HCT116 (cell line): ENCODE measurements around the gene CHST12. TPM values are rescaled to one million over a fixed set of nuclear protein-coding genes. Genes with fewer than 3 reads are reported as not detected.

Source experiments
- ATAC-seq: fragments of 200-7000 bp; cut with Tn5 transposase; 2 replicates; pipeline ENCODE4 v1.9.1; 2020; ENCODE audit warnings: mild to moderate bottlenecking, moderate library complexity
- BruUV-seq: library from RNA; stranded (reverse); fragments of 400-500 nt; replicated peaks from 2 replicates; lab custom pipeline; 2021; lab: Mats Ljungman, UMichigan
- CTCF ChIA-PET: fragments of 300-600 bp; sonication (Branson Sonifier 250); formaldehyde crosslinking; loops from one replicate; lab custom pipeline; 2021; ENCODE audit warnings: antibody characterized with exemption; lab: Charles Lee
- POLR2A ChIA-PET: fragments of 300-600, 350-600 bp; sonication (Branson Sonifier 250); formaldehyde crosslinking; loops from one replicate; lab custom pipeline; 2021; ENCODE audit warnings: antibody characterized with exemption; lab: Charles Lee
- RAD21 ChIA-PET, 2 experiments: fragments of 300-600 bp; sonication (Branson Sonifier 250); formaldehyde crosslinking; loops; one replicate each; lab custom pipeline; 2023; ENCODE audit warnings: low total read pairs in 2 of 2; ENCODE audit not compliant: uncharacterized antibody in 2 of 2, unreplicated experiment in 2 of 2, low non-redundant PET in 1 of 2; lab: Charles Lee
- DNase-seq: peaks from one replicate; pipeline ENCODE4 v3.0.0-alpha.2; 2010; ENCODE audit warnings: low read depth, low spot score
- H2AFZ ChIP-seq: fragments of 200-600 bp; shearing (Covaris generic), sonication (generic); 2 replicates; pipeline ENCODE4 v1.6.1; 2017; ENCODE audit warnings: low read depth, mixed run types, mixed read lengths, antibody characterized with exemption, low read length; ENCODE audit not compliant: poor library complexity, severe bottlenecking
- H3K27ac ChIP-seq: 2 replicates; pipeline ENCODE4 v1.5.1; 2012; ENCODE audit warnings: low read depth, low read length
- H3K27me3 ChIP-seq: fragments of 200-600 bp; sonication (generic); 2 replicates; pipeline ENCODE4 v1.6.1; 2016; ENCODE audit warnings: mixed run types, low read length, mixed read lengths; ENCODE audit not compliant: insufficient read depth
- H3K36me3 ChIP-seq, 2 experiments: fragments of 200-500 bp in 1 of 2; fragments of 200-600 bp in 1 of 2; sonication (Bioruptor generic) in 1 of 2; sonication (generic) in 1 of 2; 2 replicates each; pipeline versions ENCODE4 v1.5.1 to v1.6.1; 2014 to 2016; ENCODE audit warnings: low read length in 2 of 2, inconsistent platforms in 1 of 2, mixed read lengths in 1 of 2, mixed run types in 1 of 2; ENCODE audit not compliant: insufficient read depth in 2 of 2, control insufficient read depth in 1 of 2
- H3K4me1 ChIP-seq, 2 experiments: fragments of 200-600 bp in 1 of 2; sonication (generic) in 1 of 2; 2 replicates each; pipeline versions ENCODE4 v1.5.1 to v1.6.1; 2012 to 2017; ENCODE audit warnings: low read length in 2 of 2, inconsistent platforms in 1 of 2, mild to moderate bottlenecking in 1 of 2, mixed read lengths in 1 of 2, mixed run types in 1 of 2, moderate library complexity in 1 of 2; ENCODE audit not compliant: insufficient read depth in 2 of 2, control insufficient read depth in 1 of 2
- H3K4me2 ChIP-seq: fragments of 200-600 bp; sonication (generic); 2 replicates; pipeline ENCODE4 v1.6.1; 2017; ENCODE audit warnings: mixed run types, low read length, mixed read lengths
- H3K4me3 ChIP-seq, 2 experiments: fragments of 200-600 bp in 1 of 2; sonication (generic) in 1 of 2; replicated peaks in 1 of 2; 2 replicates each; pipeline ENCODE4 v1.5.1; 2011 to 2016; ENCODE audit warnings: low read length in 2 of 2, control low read depth in 1 of 2, low read depth in 1 of 2, mild to moderate bottlenecking in 1 of 2, mixed read lengths in 1 of 2, mixed run types in 1 of 2
- H3K79me2 ChIP-seq: fragments of 200-600 bp; sonication (generic); 2 replicates; pipeline ENCODE4 v1.6.1; 2017; ENCODE audit warnings: mild to moderate bottlenecking, mixed run types, low read length, moderate library complexity, mixed read lengths; ENCODE audit not compliant: insufficient read depth
- H3K9ac ChIP-seq: fragments of 200-600 bp; sonication (generic); 2 replicates; pipeline ENCODE4 v1.6.1; 2016; ENCODE audit warnings: low read length, mixed read lengths
- H3K9me2 ChIP-seq: fragments of 200-600 bp; sonication (generic), shearing (Covaris generic); 2 replicates; pipeline ENCODE4 v1.6.1; 2017; ENCODE audit warnings: mixed run types, mild to moderate bottlenecking, moderate library complexity; ENCODE audit not compliant: insufficient read depth
- H3K9me3 ChIP-seq, 2 experiments: fragments of 200-500 bp in 1 of 2; fragments of 200-600 bp in 1 of 2; sonication (Bioruptor generic) in 1 of 2; sonication (generic) in 1 of 2; 2 replicates each; pipeline ENCODE4 v1.6.1; 2014 to 2017; ENCODE audit warnings: low read length in 2 of 2, mixed read lengths in 2 of 2, inconsistent platforms in 1 of 2, low read depth in 1 of 2, mild to moderate bottlenecking in 1 of 2, mixed run types in 1 of 2, moderate library complexity in 1 of 2; ENCODE audit not compliant: control insufficient read depth in 1 of 2, insufficient read depth in 1 of 2
- H4K20me1 ChIP-seq: fragments of 200-600 bp; sonication (generic), shearing (Covaris generic); 2 replicates; pipeline ENCODE4 v1.6.1; 2017; ENCODE audit warnings: mixed run types, mild to moderate bottlenecking, moderate library complexity; ENCODE audit not compliant: insufficient read depth
- CBX3 ChIP-seq: IDR thresholded peaks from 2 replicates; pipeline ENCODE4 v1.6.1; 2012; ENCODE audit warnings: low read depth
- EGR1 ChIP-seq: IDR thresholded peaks from 2 replicates; pipeline ENCODE4 v1.6.1; 2012; ENCODE audit warnings: low read depth
- ELF1 ChIP-seq: IDR thresholded peaks from 2 replicates; pipeline ENCODE4 v1.6.1; 2012; ENCODE audit warnings: low read depth, borderline replicate concordance
- EZH2 ChIP-seq: fragments of 200-600 bp; sonication (generic); IDR thresholded peaks from 2 replicates; pipeline ENCODE4 v1.6.1; 2017; ENCODE audit warnings: antibody characterized with exemption, mixed run types
- EZH2phosphoT487 ChIP-seq: fragments of 200-600 bp; IDR thresholded peaks from 2 replicates; pipeline ENCODE4 v1.6.1; 2018; ENCODE audit warnings: antibody characterized with exemption, borderline replicate concordance
- FOSL1 ChIP-seq: IDR thresholded peaks from 2 replicates; pipeline ENCODE4 v1.6.1; 2012; ENCODE audit warnings: low read depth
- POLR2A ChIP-seq: IDR thresholded peaks from 2 replicates; pipeline ENCODE4 v1.7.0; 2011; ENCODE audit warnings: borderline replicate concordance; ENCODE audit not compliant: insufficient read depth, insufficient read length; ENCODE audit errors: extremely low read depth
- POLR2AphosphoS5 ChIP-seq: IDR thresholded peaks from 2 replicates; pipeline ENCODE4 v1.6.1; 2011; ENCODE audit warnings: mild to moderate bottlenecking, low read depth, low read length, moderate library complexity
- RAD21 ChIP-seq: IDR thresholded peaks from 2 replicates; pipeline ENCODE4 v1.6.1; 2012; ENCODE audit warnings: low read depth, mild to moderate bottlenecking
- SIN3A ChIP-seq: IDR thresholded peaks from 2 replicates; pipeline ENCODE4 v1.6.1; 2012; ENCODE audit warnings: low read depth
- SP1 ChIP-seq: IDR thresholded peaks from 2 replicates; pipeline ENCODE4 v1.6.1; 2012; ENCODE audit warnings: low read depth
- SRF ChIP-seq: IDR thresholded peaks from 2 replicates; pipeline ENCODE4 v1.6.1; 2012; ENCODE audit warnings: low read depth
- TCF7L2 ChIP-seq: IDR thresholded peaks from 2 replicates; pipeline ENCODE4 v1.7.0; 2011; ENCODE audit warnings: borderline replicate concordance, inconsistent platforms; ENCODE audit not compliant: insufficient read depth, insufficient read length; ENCODE audit errors: extremely low read depth
- YY1 ChIP-seq: IDR thresholded peaks from 2 replicates; pipeline ENCODE4 v1.6.1; 2011; ENCODE audit warnings: low read length, low read depth, moderate library complexity, mild to moderate bottlenecking; ENCODE audit not compliant: insufficient replicate concordance; ENCODE audit errors: extremely low read depth
- ZFX ChIP-seq: fragments of 450-650 bp; IDR thresholded peaks from 2 replicates; pipeline ENCODE4 v1.6.1; 2017
- ZNF274 ChIP-seq: fragments of 200-500 bp; sonication (Bioruptor generic); IDR thresholded peaks from 2 replicates; pipeline ENCODE4 v1.6.1; 2014; ENCODE audit warnings: mild to moderate bottlenecking, low read depth, low read length, inconsistent platforms
- intact Hi-C: fragments of 100-400 bp; cut with micrococcal nuclease; formaldehyde crosslinking; loops from 2 replicates; pipeline ENCODE4 v1.10.0; 2022
- total RNA-seq: library from RNA; stranded (reverse); gene quantifications from one replicate; pipeline ENCODE4 v1.2.1, GENCODE V29; 2021; ENCODE audit not compliant: unreplicated experiment
- TF ChIP-seq, protein P1 (sequence below), 3 experiments: fragments of 200-600 bp in 1 of 3; sonication (generic) in 1 of 3; IDR thresholded peaks in 2 of 3; conservative IDR thresholded peaks in 1 of 3; 2 replicates each; pipeline ENCODE4 v1.5.1; 2012 to 2017; ENCODE audit warnings: low read depth in 2 of 3, low read length in 2 of 3, antibody characterized with exemption in 1 of 3, borderline replicate concordance in 1 of 3, control low read depth in 1 of 3, mild to moderate bottlenecking in 1 of 3, mixed read lengths in 1 of 3, mixed run types in 1 of 3, moderate library complexity in 1 of 3; ENCODE audit not compliant: insufficient read depth in 1 of 3
- TF ChIP-seq, protein P2 (sequence below): IDR thresholded peaks from 2 replicates; pipeline ENCODE4 v1.6.1; 2012
- TF ChIP-seq, protein P3 (sequence below): IDR thresholded peaks from 2 replicates; pipeline ENCODE4 v1.6.1; 2011; ENCODE audit warnings: mild to moderate bottlenecking, low read length, moderate library complexity; ENCODE audit not compliant: insufficient replicate concordance; ENCODE audit errors: extremely low read depth
- TF ChIP-seq, protein P4 (sequence below): IDR thresholded peaks from 2 replicates; pipeline ENCODE4 v1.6.1; 2012; ENCODE audit warnings: low read depth

CHST12 gene
- total RNA-seq, 1 experiment from 2014 or later: 14.2 TPM

DNA sequence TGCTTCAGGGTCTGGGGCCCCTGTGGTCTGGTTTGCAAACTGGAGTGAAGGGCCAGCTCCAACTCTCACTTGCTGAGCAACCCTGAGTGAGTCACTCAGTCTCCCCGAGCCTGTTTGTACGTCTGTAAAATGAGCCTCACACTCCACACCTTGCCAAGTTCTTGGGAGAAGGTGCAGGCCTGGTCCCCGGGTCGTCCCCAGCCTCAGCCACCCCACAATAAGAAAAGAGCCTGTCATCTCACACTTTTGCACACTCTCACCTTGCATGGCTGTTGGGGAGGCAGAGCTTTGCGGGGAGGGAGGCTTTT lies 67.6 kb downstream of the CHST12 start:
- ATAC-seq (no peak), DNase-seq (no peak)
- H3K36me3 ChIP-seq: no peaks in the 10 kb centered on the region
- intact Hi-C loops: no loop called here
- no peaks in the 10 kb centered on the region for H3K27me3 ChIP-seq
- ChIA-PET RAD21 (interaction anchor here (0.6 to 1.0 kb wide), 2 partner anchors 20 to 64 kb away, joined by 4 read pairs; no protein-coding TSS in a partner anchor), POLR2A (no interaction called here), CTCF (no interaction called here)
- H3K4me1 ChIP-seq: peaks cover 4 to 15% of the 10 kb centered on the region in 2 experiments; a peak in 2 of 4 replicates
- H3K9me3 ChIP-seq: no peaks in the 10 kb centered on the region
- TF ChIP-seq, protein P1, sequence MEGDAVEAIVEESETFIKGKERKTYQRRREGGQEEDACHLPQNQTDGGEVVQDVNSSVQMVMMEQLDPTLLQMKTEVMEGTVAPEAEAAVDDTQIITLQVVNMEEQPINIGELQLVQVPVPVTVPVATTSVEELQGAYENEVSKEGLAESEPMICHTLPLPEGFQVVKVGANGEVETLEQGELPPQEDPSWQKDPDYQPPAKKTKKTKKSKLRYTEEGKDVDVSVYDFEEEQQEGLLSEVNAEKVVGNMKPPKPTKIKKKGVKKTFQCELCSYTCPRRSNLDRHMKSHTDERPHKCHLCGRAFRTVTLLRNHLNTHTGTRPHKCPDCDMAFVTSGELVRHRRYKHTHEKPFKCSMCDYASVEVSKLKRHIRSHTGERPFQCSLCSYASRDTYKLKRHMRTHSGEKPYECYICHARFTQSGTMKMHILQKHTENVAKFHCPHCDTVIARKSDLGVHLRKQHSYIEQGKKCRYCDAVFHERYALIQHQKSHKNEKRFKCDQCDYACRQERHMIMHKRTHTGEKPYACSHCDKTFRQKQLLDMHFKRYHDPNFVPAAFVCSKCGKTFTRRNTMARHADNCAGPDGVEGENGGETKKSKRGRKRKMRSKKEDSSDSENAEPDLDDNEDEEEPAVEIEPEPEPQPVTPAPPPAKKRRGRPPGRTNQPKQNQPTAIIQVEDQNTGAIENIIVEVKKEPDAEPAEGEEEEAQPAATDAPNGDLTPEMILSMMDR (IDR thresholded peaks at IDR 0.05 in 2 of 3, conservative IDR thresholded peaks at IDR 0.05 in 1 of 3; ENCODE audit: borderline replicate concordance in 1 of 3, insufficient read depth in 1 of 3, low read depth in 2 of 3, low read length in 2 of 3): no peak
- TF ChIP-seq, protein P2, sequence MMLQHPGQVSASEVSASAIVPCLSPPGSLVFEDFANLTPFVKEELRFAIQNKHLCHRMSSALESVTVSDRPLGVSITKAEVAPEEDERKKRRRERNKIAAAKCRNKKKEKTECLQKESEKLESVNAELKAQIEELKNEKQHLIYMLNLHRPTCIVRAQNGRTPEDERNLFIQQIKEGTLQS: no peak
- TF ChIP-seq TCF7L2 (no peak), ZFX (no peak), EGR1 (no peak), ZNF274 (no peak), ELF1 (no peak), POLR2AphosphoS5 (no peak), RAD21 (no peak), EZH2phosphoT487 (no peak), EZH2 (no peak), SIN3A (no peak), SRF (no peak), SP1 (no peak), POLR2A (no peak), YY1 (no peak), CBX3 (no peak), FOSL1 (no peak)
- TF ChIP-seq, protein P3, sequence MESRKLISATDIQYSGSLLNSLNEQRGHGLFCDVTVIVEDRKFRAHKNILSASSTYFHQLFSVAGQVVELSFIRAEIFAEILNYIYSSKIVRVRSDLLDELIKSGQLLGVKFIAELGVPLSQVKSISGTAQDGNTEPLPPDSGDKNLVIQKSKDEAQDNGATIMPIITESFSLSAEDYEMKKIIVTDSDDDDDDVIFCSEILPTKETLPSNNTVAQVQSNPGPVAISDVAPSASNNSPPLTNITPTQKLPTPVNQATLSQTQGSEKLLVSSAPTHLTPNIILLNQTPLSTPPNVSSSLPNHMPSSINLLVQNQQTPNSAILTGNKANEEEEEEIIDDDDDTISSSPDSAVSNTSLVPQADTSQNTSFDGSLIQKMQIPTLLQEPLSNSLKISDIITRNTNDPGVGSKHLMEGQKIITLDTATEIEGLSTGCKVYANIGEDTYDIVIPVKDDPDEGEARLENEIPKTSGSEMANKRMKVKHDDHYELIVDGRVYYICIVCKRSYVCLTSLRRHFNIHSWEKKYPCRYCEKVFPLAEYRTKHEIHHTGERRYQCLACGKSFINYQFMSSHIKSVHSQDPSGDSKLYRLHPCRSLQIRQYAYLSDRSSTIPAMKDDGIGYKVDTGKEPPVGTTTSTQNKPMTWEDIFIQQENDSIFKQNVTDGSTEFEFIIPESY: no peak
- TF ChIP-seq, protein P4, sequence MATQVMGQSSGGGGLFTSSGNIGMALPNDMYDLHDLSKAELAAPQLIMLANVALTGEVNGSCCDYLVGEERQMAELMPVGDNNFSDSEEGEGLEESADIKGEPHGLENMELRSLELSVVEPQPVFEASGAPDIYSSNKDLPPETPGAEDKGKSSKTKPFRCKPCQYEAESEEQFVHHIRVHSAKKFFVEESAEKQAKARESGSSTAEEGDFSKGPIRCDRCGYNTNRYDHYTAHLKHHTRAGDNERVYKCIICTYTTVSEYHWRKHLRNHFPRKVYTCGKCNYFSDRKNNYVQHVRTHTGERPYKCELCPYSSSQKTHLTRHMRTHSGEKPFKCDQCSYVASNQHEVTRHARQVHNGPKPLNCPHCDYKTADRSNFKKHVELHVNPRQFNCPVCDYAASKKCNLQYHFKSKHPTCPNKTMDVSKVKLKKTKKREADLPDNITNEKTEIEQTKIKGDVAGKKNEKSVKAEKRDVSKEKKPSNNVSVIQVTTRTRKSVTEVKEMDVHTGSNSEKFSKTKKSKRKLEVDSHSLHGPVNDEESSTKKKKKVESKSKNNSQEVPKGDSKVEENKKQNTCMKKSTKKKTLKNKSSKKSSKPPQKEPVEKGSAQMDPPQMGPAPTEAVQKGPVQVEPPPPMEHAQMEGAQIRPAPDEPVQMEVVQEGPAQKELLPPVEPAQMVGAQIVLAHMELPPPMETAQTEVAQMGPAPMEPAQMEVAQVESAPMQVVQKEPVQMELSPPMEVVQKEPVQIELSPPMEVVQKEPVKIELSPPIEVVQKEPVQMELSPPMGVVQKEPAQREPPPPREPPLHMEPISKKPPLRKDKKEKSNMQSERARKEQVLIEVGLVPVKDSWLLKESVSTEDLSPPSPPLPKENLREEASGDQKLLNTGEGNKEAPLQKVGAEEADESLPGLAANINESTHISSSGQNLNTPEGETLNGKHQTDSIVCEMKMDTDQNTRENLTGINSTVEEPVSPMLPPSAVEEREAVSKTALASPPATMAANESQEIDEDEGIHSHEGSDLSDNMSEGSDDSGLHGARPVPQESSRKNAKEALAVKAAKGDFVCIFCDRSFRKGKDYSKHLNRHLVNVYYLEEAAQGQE: no peak
- no TSS peak for BruUV-seq
- no peak overlapping the region for H3K27ac ChIP-seq
- no peak overlapping the region for H2AFZ ChIP-seq
- no peak overlapping the region for H3K4me2 ChIP-seq
- H3K9ac ChIP-seq: no peak overlapping the region
- no peaks in the 10 kb centered on the region for H3K9me2 ChIP-seq
- no peak overlapping the region for H3K4me3 ChIP-seq
- H3K79me2 ChIP-seq: no peaks in the 10 kb centered on the region
- H4K20me1 ChIP-seq: no peaks in the 10 kb centered on the region
